OCI-LY3 (cell line): ENCODE measurements around the gene CDHR4.

ENCODE experiments used
- EZH2phosphoT487 ChIP-seq: fragments of 200-600 bp; shearing (Covaris generic); IDR thresholded peaks from 2 replicates; pipeline ENCODE4 v1.6.1; 2018; ENCODE audit warnings: antibody characterized with exemption, mixed run types, low read depth
- TF ChIP-seq, protein P1 (sequence below): fragments of 200-600, 300-600 bp; sonication (generic); IDR thresholded peaks from 2 replicates; pipeline ENCODE4 v1.5.1; 2014; ENCODE audit warnings: antibody characterized with exemption, low read length, low read depth

DNA sequence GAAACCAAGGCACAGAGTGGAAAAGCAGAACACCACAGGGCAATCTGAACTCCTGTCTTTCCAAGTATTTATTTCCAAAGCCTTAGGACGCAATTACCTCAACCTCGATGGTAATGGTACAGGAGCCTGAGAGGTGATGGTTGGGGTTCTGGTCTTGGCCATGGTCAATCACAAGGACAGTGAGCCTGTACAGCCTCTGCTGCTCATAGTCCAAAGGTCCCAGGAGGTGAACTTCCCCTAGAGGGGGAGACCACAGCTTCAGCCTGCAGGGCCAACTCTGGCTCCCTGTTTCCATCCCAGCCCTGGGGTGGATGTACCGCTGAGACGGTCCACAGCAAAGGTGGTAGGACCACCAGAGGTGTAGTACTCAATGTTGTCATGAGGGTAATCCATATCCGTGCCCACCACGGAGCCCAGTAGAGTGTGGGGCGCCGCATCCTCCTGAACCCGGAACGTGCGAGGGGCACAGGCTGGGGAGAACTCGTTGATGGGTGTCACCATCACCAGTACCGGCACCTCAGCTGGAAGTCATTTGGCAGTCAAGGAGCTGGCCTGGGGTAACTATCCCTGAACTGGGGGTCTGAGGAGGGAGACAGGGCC is 6.1 kb downstream of the CDHR4 start:
- TF ChIP-seq, protein P1, sequence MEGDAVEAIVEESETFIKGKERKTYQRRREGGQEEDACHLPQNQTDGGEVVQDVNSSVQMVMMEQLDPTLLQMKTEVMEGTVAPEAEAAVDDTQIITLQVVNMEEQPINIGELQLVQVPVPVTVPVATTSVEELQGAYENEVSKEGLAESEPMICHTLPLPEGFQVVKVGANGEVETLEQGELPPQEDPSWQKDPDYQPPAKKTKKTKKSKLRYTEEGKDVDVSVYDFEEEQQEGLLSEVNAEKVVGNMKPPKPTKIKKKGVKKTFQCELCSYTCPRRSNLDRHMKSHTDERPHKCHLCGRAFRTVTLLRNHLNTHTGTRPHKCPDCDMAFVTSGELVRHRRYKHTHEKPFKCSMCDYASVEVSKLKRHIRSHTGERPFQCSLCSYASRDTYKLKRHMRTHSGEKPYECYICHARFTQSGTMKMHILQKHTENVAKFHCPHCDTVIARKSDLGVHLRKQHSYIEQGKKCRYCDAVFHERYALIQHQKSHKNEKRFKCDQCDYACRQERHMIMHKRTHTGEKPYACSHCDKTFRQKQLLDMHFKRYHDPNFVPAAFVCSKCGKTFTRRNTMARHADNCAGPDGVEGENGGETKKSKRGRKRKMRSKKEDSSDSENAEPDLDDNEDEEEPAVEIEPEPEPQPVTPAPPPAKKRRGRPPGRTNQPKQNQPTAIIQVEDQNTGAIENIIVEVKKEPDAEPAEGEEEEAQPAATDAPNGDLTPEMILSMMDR, result no peak
- no peak for TF ChIP-seq EZH2phosphoT487
